HG03571 (cell line): ENCODE measurements around the gene PRKCA.

ENCODE experiments used
- ATAC-seq: cut with Tn5 transposase; IDR thresholded peaks from one replicate; pipeline ENCODE4 v1.9.1; 2021; ENCODE audit not compliant: unreplicated experiment

Gene PRKCA

DNA sequence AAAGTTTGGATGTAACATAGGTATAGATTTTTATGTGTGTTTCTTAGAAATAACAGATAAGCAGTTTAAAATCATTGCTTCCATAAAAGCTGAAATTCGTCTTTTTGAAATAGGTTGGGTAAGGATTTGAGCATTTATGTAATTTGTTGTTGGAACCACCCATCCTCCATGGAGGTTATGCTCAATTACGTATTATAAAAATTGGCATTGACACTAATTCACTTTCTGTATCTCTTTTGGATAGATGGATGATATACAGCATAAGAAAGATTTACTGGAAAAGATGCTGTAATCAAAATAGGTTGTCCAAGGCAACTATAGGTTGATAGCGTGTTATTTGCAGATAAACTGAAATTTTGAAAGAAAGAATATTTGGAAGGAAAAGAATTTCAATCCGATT, 105.5 kb downstream of the PRKCA start:
- no peak for ATAC-seq

GRCh38 chr17:66411520-66411919, 109.1 kb downstream of the PRKCA start:
- no peak for ATAC-seq

GRCh38 chr17:66412857-66413558, 110.6 kb downstream of the PRKCA start:
- ATAC-seq: no peak

DNA sequence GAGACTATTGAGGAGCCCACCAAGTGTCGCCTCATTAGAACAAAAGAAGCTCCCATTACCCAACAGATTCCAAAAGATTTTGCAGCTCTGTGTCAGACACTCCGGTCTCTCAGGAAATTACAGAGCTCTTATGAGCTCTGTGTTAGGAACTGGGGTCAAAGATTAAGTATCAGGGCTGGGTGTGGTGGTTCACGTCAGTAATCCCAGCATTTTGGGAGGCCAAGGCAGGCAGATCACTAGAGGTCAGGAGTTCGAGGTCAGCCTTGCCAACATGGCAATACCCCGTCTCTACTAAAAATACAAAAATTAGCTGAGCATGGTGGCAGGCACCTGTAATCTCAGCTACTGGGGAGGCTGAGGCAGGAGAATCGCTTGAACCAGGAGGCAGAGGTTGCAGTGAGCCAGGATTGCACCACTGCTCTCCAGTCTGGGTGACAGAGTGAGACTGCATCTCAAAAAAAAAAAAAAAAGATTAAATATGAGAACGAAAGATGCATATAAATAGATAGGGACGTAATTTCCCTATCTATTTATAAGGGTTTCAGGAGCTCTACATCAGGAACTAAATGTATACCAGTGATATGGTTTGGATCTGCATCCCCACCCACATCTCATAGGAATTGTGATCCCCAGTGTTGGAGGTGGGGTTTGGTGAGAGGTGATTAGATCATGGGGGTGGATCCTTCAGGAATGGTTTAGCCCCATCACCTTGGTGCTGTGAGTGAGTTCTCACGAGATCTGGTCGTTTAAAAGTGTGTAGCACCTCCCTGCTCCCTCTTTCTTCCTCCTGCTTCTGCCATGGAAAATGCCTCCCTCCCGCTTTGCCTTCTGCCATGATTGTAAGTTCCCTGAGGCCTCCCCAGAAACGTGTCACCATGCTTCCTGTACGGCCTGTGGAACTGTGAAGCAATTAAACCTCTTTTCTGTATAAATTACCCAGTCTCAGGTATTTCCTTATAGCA, 111.4 kb downstream of the PRKCA start:
- ATAC-seq: no peak

DNA sequence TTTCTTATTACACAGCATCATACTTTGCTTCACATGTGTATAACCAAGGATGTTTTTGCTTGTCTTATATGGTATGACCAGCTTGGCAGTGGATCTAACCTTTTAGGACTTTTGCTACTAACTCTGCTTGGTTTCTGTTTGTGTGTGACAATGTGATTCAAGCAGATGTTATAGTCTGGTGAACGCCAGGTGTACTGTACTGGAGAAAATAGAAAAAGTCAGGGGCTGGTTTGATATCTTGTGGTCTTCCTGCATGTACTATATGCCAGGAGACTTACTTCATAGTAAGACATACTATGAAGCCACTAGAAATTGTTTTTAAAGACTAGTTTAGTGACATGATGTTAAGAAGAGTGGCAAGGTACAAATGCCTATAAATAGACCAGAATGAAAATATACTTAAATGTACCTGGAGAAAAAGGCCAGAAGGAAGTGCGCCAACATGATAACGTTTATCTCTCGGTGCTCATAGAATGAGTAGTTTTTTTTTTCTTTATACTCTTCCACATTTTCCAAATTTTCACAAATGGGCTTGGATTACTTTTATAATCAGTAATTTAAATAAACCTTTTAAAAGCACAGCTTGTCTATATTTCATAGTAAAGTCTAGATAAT, 112.3 kb downstream of the PRKCA start:
- no peak for ATAC-seq

- ATAC-seq: no peak
These were observed 113.2 kb downstream of the PRKCA start for GRCh38 chr17:66415366-66416206.

DNA sequence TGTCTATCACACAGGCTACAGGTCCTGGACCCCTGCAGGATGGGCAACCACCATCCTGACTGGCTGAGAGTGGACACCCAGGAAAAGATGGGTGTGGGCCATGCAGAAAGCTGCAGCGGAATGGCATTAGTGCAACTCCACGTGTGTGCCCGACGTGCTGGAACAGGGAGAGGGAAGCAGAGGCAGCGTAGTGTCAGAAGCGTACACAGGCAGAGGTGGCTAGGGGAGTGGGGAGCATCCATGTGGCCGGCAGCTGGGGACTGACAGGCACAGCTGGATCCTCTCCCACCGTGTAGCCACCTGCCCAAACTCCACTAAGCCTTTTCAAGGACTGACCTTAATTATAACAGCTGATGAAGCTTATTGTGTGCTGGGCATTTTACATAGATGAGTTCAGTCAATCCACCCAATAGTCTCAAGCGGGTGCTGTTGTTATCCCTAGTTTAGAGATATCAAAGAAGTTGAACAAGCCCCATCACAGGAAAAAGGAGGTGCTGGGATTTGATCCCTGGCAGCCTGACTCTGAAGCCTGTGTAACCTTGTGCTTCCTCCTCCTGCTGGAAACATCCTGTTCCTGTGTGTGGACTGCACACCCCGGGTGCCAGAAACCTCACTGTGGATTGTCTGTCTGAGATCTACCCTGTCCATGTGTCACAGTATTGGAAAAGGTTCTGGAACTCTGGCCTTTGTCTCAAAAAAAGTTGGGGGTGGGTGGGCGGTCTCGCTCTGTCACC, 114.0 kb downstream of the PRKCA start:
- ATAC-seq: no peak

DNA sequence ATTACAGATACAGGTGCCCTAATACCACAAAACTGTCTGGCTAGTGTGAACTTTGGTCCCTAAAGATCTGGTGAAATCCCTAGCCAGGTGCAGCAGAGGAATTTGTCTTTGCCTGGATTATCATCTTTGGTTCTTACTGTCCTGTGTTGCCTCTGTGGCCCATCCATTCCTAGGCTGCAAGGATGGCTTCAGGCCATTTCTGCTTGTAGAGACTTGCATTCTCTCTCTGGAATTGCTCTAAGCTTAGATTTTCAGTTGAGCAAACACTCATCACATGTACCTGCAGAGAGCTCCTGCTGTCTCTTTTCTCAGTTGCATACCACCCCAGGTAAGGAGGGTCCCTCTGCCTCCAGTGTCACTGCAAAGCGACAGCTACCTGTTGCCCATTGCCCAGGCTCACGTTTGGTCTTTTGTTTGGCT, 114.9 kb downstream of the PRKCA start:
- ATAC-seq: no peak

GRCh38 chr17:66420961-66421371, 118.6 kb downstream of the PRKCA start:
- no peak for ATAC-seq

GRCh38 chr17:66422186-66422585, 119.8 kb downstream of the PRKCA start:
- ATAC-seq: no peak

DNA sequence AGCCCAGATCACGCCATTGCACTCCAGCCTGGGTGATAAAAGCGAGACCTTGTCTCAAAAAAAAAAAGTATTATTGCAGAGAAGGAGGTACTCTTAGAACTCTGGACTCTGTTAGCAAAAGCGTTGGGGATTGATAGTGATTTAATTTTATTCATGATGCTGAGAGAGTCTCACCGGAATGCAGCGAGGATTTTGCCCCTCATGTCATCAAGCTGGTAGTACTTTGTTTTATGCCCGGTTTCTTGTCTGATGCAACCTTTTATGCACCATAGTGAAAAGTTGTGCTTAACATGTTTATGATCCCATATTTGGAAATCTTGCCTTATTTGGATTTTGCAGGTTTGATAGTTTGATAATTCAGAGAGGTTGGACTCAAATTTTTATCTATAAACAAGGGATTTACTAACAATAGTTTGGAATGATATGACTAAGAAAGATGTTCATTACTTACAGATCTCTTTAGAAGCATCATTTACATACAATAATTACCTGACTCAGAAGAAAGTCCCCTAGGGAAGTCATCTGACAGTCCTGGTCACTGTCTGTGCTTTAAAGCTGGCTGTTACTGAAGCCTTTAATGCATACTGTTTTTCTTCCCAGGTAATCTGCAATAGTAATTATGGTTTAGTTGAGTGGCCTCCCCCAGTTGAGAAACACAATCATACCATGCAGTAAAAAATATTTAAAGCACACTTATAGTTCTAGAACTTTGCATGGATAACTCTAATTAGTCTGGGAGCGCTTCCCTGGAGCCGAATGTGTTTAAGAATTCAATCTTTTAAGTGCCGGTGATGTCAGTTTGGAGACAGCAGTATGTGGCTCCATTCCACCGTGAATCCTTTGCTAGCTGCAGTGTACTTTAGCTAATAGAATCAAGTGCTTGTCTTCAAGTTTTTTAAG, 120.9 kb downstream of the PRKCA start:
- no peak for ATAC-seq

DNA sequence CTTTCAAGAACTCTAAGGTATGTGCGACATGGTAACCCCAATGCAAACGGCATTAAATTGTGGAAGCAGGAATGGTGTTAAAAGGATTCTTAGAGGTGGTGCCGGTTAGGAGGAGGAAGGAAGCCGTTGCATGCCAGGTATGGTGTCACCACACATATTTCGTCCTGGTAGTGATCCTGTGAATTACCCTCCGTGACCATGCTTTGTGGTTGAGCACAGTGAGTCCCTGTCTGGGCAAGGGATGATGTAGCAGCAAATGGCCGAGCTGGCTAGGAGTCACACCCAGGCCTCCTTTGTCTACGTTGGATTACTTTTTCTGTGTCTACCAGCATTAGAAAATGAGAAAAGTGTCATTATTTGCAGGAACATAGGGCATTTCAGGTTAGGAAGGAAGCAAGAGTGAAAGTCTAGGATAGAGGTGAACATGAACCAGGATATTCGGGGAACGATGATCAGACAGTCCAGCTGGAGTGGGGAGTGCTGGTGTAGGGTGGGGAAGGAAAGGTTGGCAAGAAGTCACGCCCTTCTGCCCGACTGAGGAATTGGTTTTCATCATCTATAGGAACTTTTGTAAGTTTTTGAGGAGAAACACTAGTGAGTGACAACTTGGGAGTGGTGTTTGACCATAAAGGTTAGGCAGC, 123.5 kb downstream of the PRKCA start:
- no peak for ATAC-seq

DNA sequence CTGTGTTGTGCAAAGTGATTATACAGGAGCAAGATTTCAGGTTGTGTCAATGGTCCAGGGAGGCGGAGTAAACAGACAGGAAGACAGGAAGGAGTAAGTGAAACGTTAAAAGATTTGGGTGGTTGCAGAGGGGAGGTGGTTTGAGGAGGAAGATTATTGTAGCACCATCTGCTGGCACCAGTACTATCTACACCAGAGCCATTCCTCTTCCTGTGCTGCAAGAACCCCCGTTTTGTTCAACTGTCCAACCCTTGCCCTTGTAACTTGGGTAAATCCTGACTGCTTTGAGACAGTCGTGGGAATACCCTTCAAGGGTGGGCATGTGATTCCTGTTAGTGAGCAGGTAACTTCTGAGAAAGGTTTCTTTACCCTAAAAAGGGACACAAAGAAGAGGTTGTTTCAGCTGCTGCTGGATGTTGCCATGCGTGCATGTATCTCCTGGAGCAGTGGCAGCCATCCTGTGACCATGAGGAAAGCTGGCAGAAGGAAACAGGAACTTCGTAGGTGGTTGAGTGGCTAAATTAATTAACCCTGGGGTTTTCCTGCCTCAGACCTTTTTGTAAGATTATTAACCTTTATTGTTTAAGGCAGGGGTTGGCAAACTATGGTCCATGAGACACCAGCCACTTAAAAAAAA, 124.1 kb downstream of the PRKCA start:
- ATAC-seq: no peak

- no peak for ATAC-seq
These were observed 124.7 kb downstream of the PRKCA start for GRCh38 chr17:66427134-66427533.

GRCh38 chr17:66429680-66430079, 127.3 kb downstream of the PRKCA start:
- no peak for ATAC-seq

DNA sequence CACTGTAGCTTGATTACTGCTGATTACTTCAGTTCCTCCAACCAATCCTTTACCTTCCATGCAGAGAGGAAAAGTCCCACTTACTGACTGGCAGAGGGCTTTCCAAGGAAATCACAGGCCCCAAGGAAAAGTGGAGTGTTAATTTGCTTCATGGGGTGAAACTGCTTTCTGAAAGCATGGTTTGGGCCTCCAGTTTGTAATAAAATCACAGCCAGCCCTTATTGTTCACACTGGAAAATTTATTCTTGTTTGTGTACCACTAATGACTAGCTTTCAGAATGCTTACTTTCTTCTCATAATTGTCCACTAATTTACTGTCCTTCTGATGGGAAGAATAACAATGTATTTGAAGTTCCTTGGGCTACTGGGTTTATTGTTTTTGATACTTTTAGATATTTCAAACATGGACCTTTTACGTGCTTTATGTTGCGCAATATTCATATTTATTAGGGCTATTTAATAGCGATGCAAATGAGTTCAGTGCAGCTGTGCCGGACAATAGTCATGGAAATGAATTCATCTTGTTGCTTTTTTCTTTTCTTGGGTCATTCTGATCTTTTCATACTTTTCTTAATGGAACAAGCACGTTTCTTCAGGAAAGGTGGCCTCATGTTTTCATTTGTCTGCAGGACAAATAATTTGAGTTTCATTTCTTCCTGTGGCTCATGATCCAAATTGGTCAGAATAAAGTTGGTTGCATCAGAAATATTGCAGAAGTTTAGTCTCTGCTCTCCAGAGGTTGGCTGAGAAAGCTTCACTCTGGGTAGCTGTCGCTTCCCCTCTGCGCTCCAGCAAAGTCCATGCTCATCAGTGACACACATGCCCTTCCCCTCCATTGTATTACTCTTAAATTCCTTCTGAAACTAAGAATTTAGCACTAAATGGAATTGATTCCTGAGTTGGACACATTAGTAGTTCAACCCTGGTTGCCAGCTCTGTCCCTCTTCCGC, 128.7 kb downstream of the PRKCA start:
- no peak for ATAC-seq

DNA sequence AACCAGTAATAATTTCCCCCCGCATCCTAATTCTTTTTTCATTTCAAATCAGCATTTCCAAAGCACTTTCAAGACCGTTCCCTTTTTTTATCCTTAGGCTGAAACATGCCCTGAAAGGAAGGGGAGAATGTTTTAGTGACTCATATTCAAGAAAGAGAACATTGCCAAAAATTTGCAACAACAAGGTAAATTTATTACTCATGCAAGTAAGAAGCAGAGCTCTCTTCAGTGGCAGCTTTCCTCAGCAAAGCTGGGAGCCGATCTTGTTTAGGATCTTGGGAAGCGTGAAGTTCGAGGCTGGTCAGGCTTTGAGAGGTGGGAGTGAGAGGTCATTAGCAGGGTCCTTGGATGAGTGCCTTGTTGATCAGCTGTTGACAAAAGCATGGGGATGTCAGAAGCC, 129.5 kb downstream of the PRKCA start:
- no peak for ATAC-seq
